PC-3 (cell line): ENCODE data around the gene GRM1. TPM values are rescaled to one million over a fixed set of nuclear protein-coding genes. Genes with fewer than 3 reads are reported as not detected.

Source experiments
- ATAC-seq: fragments of 200-7000 bp; cut with Tn5 transposase; 2 replicates; pipeline ENCODE4 v1.9.1; 2020; ENCODE audit warnings: mild to moderate bottlenecking, moderate library complexity
- BruUV-seq: library from RNA; stranded (reverse); fragments of 400-500 nt; replicated peaks from 2 replicates; lab custom pipeline; 2021; lab: Mats Ljungman, UMichigan
- CTCF ChIA-PET: fragments of 300-600 bp; sonication (Branson Sonifier 250); formaldehyde crosslinking; loops from one replicate; lab custom pipeline; 2022; ENCODE audit warnings: antibody characterized with exemption; lab: Charles Lee
- POLR2A ChIA-PET: fragments of 300-600 bp; sonication (Branson Sonifier 250); formaldehyde crosslinking; loops from one replicate; lab custom pipeline; 2022; ENCODE audit warnings: antibody characterized with exemption; ENCODE audit not compliant: unreplicated experiment; lab: Charles Lee
- DNase-seq: peaks from one replicate; pipeline ENCODE4 v3.0.0-alpha.2; 2015
- H2AFZ ChIP-seq: fragments of 300-600 bp; sonication (generic); 2 replicates; pipeline ENCODE4 v1.6.0; 2016; ENCODE audit warnings: antibody characterized with exemption, low read length
- H3F3A ChIP-seq: fragments of 300-600 bp; sonication (generic); one replicate; pipeline ENCODE4 v1.6.0; 2017; ENCODE audit warnings: antibody characterized with exemption, low read length, control low read depth, mild to moderate bottlenecking; ENCODE audit not compliant: unreplicated experiment
- H3K27ac ChIP-seq: fragments of 300-600 bp; sonication (generic); 2 replicates; pipeline ENCODE4 v1.5.1; 2016; ENCODE audit warnings: mild to moderate bottlenecking, low read length
- H3K27me3 ChIP-seq: fragments of 300-600 bp; sonication (generic); 2 replicates; pipeline ENCODE4 v1.6.1; 2016; ENCODE audit warnings: low read length, mixed read lengths
- H3K36me3 ChIP-seq: fragments of 300-600 bp; sonication (generic); 2 replicates; pipeline ENCODE4 v1.6.1; 2016; ENCODE audit warnings: low read depth, mixed run types, low read length, mixed read lengths
- H3K4me1 ChIP-seq: fragments of 300-600 bp; sonication (generic); 2 replicates; pipeline ENCODE4 v1.5.1; 2016; ENCODE audit warnings: low read length; ENCODE audit not compliant: insufficient read depth
- H3K4me2 ChIP-seq: fragments of 300-600 bp; sonication (generic); 2 replicates; pipeline ENCODE4 v1.6.0; 2016; ENCODE audit warnings: low read length
- H3K4me3 ChIP-seq: fragments of 300-600 bp; sonication (generic); 2 replicates; pipeline ENCODE4 v1.5.1; 2016; ENCODE audit warnings: mild to moderate bottlenecking, low read length, mixed read lengths
- H3K79me2 ChIP-seq: fragments of 300-600 bp; sonication (generic); 2 replicates; pipeline ENCODE4 v1.6.1; 2017; ENCODE audit warnings: low read length, mixed read lengths
- H3K9ac ChIP-seq: fragments of 300-600 bp; sonication (generic); 2 replicates; pipeline ENCODE4 v1.6.0; 2016; ENCODE audit warnings: mild to moderate bottlenecking, low read length
- H3K9me2 ChIP-seq: fragments of 300-600 bp; sonication (generic); replicated peaks from 2 replicates; pipeline ENCODE4 v1.6.1; 2016; ENCODE audit warnings: mixed run types, low read length, mixed read lengths
- H3K9me3 ChIP-seq: fragments of 300-600 bp; sonication (generic); 2 replicates; pipeline ENCODE4 v1.6.1; 2016; ENCODE audit warnings: low read length, mixed read lengths
- H4K20me1 ChIP-seq: fragments of 300-600 bp; sonication (generic); 2 replicates; pipeline ENCODE4 v1.6.1; 2016; ENCODE audit warnings: low read length, mixed read lengths
- CTCF ChIP-seq: fragments of 300-600 bp; sonication (generic); conservative IDR thresholded peaks from 2 replicates; pipeline ENCODE4 v1.5.1; 2017; ENCODE audit warnings: antibody characterized with exemption, low read depth, mild to moderate bottlenecking, low read length
- EZH2 ChIP-seq: fragments of 300-600 bp; sonication (generic); IDR thresholded peaks from one replicate; pipeline ENCODE4 v1.6.1; 2017; ENCODE audit warnings: antibody characterized with exemption, mild to moderate bottlenecking, low read length; ENCODE audit not compliant: unreplicated experiment
- EZH2phosphoT487 ChIP-seq: fragments of 300-600 bp; sonication (generic); IDR thresholded peaks from 2 replicates; pipeline ENCODE4 v1.6.1; 2018; ENCODE audit warnings: mild to moderate bottlenecking, antibody characterized with exemption, low read length, borderline replicate concordance
- intact Hi-C: fragments of 100-400 bp; cut with micrococcal nuclease; formaldehyde crosslinking; loops from 2 replicates; pipeline ENCODE4 v1.9.0; 2023
- total RNA-seq: library from RNA; depleted of rRNA; stranded (reverse); fragments of >200 nt; gene quantifications from 2 replicates; pipeline ENCODE4 v1.2.3, GENCODE V29; 2014

GRM1 gene
- total RNA-seq, 1 experiment from 2014 or later, result 0.11 TPM

DNA sequence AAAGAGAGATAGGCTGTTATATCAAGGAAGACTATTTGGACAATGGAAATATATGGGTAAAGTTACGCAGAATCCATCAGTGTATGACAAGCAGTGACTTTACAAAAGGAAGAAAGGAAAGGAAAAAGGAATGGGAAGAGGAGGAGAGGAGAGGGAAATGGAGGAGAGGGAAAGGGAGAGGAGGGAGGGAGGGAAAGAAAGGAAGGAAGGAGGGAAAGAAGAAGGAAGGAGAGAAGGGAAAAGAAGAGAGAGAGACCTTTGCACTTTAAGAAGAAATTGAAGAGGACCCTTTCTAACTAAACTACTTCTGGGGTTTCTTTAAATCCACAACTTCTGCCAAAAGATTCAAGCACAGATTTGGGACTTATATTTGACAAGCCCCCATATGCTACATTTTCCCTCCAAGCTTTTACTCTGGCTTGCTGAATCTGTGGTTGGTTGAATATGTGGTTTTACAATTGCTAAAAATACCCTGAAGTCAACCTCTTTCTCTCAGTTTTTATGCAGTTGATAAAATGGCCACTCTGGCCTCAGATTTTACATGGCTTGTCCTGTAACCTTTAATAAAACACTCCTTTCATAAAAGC is 394.0 kb downstream of the GRM1 start:
- TF ChIP-seq EZH2phosphoT487 (no peak), CTCF (no peak), EZH2 (no peak)
- H3F3A ChIP-seq, result no peaks in the 10 kb centered on the region
- H3K27ac ChIP-seq, result no peak overlapping the region
- H3K79me2 ChIP-seq, result no peaks in the 10 kb centered on the region
- peaks cover 11% of the 10 kb centered on the region; the same call in 1 of the 2 replicates for H3K27me3 ChIP-seq
- ATAC-seq, result no peak
- intact Hi-C loops, result no loop called here
- POLR2A ChIA-PET, result no interaction called here
- H3K36me3 ChIP-seq, result no peaks in the 10 kb centered on the region
- no peaks in the 10 kb centered on the region for H3K4me1 ChIP-seq
- H3K9me2 ChIP-seq, result no peaks in the 10 kb centered on the region
- H4K20me1 ChIP-seq, result no peaks in the 10 kb centered on the region
- no peak overlapping the region for H3K4me2 ChIP-seq
- H3K9me3 ChIP-seq, result no peaks in the 10 kb centered on the region
- H2AFZ ChIP-seq, result no peak overlapping the region
- no peak overlapping the region for H3K4me3 ChIP-seq
- CTCF ChIA-PET, result no interaction called here
- DNase-seq, result no peak
- no peak overlapping the region for H3K9ac ChIP-seq
- BruUV-seq, result no TSS peak

DNA sequence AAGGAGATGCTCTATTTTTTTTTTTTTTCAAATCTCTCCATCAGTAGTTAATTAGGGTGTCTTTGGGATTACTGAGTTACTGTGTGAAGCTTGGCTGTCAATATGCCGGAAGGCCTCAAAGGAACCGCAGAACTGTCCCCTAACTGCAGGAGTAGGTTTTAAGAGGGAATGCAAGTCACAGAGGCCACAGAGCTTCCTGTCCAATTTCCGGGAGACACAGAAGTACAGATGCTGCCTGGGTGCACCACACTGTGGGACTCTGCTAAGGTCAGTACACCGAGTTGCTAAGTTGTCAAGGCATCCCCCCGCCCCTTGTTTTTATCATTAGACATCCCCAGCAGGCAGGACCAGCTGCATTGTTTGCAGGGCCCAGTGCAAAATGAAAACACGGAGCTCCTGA is 394.6 kb downstream of the GRM1 start:
- Histone ChIP-seq H3K9me3 (no peaks in the 10 kb centered on the region), H4K20me1 (no peaks in the 10 kb centered on the region), H3K9ac (no peak overlapping the region), H3K27me3 (peaks cover 13% of the 10 kb centered on the region; the same call in 1 of the 2 replicates), H3K9me2 (no peaks in the 10 kb centered on the region), H2AFZ (no peak overlapping the region), H3K27ac (no peak overlapping the region), H3K36me3 (no peaks in the 10 kb centered on the region), H3K4me1 (no peaks in the 10 kb centered on the region), H3K4me2 (no peak overlapping the region), H3K4me3 (no peak overlapping the region), H3F3A (no peaks in the 10 kb centered on the region), H3K79me2 (no peaks in the 10 kb centered on the region)
- TF ChIP-seq EZH2phosphoT487 (no peak), CTCF (no peak), EZH2 (no peak)
- CTCF ChIA-PET, result no interaction called here
- POLR2A ChIA-PET, result no interaction called here
- ATAC-seq, result no peak
- intact Hi-C loops, result no loop called here
- DNase-seq, result no peak
- no TSS peak for BruUV-seq

DNA sequence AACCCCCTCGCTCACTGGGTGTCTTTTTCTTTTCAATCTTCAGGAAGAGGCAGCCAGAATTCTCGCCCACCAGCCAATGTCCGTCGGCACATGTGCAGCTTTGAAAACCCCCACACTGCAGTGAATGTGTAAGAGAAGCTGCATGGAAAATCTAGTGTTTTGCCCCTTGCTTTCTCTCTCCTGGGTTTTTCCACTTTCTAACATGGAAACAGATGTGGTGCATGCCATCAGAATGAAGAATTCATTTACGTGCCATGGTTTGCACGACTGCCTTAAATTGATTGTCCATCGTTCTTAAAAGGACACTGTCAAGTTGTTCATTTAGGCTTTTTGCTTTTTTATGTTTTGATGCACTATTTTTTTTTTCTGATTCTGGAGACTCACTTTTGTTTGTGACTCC is 397.7 kb downstream of the GRM1 start:
- intact Hi-C loops, result no loop called here
- no peak for TF ChIP-seq CTCF
- no peak for TF ChIP-seq EZH2phosphoT487
- no peak for TF ChIP-seq EZH2
- Histone ChIP-seq H2AFZ (no peak overlapping the region), H3K79me2 (no peaks in the 10 kb centered on the region), H3K9me2 (no peaks in the 10 kb centered on the region), H3K4me3 (no peak overlapping the region), H3K9ac (no peak overlapping the region), H3K36me3 (no peaks in the 10 kb centered on the region), H3F3A (no peaks in the 10 kb centered on the region), H3K4me1 (no peaks in the 10 kb centered on the region), H3K4me2 (no peak overlapping the region), H3K27me3 (peaks cover 16% of the 10 kb centered on the region), H3K9me3 (no peaks in the 10 kb centered on the region), H3K27ac (no peak overlapping the region), H4K20me1 (no peaks in the 10 kb centered on the region)
- ChIA-PET POLR2A (no interaction called here), CTCF (no interaction called here)
- no TSS peak for BruUV-seq
- DNase-seq (no peak), ATAC-seq (no peak)
